ENCODE measurements around the gene AMTN.
"Not testable (repeated sequence)": the region's sequence is repeated elsewhere in the genome, so short reads cannot be mapped to it uniquely, and the experiment has no call there.

Gene AMTN

GRCh38 chr4:70518269-70518668, at the start of gene AMTN:
AMTN (plus strand) TSS chr4:70518569; CDS start chr4:70518778, 209 bp downstream.
- DNase-seq (ENCODE audit: low spot score), result no peak

- DNase-seq (ENCODE audit: low spot score), result no peak
These were observed 46.5 kb upstream of the AMTN start, which contains the start of gene MUC7 for GRCh38 chr4:70471897-70472296. MUC7 (plus strand) TSS chr4:70472197; CDS start chr4:70474022, 1,825 bp downstream.

- no peak for DNase-seq (ENCODE audit: low spot score)
These were observed 44.7 kb upstream of the AMTN start for GRCh38 chr4:70473679-70474078.

- DNase-seq (ENCODE audit: low spot score), result no peak
These were observed 29.6 kb upstream of the AMTN start for GRCh38 chr4:70488748-70489147.

- no peak for DNase-seq (ENCODE audit: low spot score)
These were observed 22.1 kb upstream of the AMTN start for GRCh38 chr4:70496231-70496630.

GRCh38 chr4:70501838-70502237, 16.5 kb upstream of the AMTN start:
- DNase-seq (ENCODE audit: low spot score), result not testable (repeated sequence)

- no peak for DNase-seq (ENCODE audit: low spot score)
These were observed 13.6 kb upstream of the AMTN start for GRCh38 chr4:70504733-70505132.

- DNase-seq (ENCODE audit: low spot score), result peak; percentile 82
These were observed 13.1 kb upstream of the AMTN start for GRCh38 chr4:70505151-70505748.

- DNase-seq (ENCODE audit: low spot score), result no peak
These were observed 9.6 kb upstream of the AMTN start for GRCh38 chr4:70508801-70509200.

- no peak for DNase-seq (ENCODE audit: low spot score)
These were observed 7.0 kb upstream of the AMTN start for GRCh38 chr4:70511365-70511764.

GRCh38 chr4:70515367-70516250, 2.8 kb upstream of the AMTN start:
- no peak for DNase-seq (ENCODE audit: low spot score)

GRCh38 chr4:70518716-70519115, 347 bp downstream of the AMTN start:
- DNase-seq (ENCODE audit: low spot score), result no peak

- DNase-seq (ENCODE audit: low spot score), result no peak
These were observed 4.3 kb downstream of the AMTN start for GRCh38 chr4:70522626-70523025.

- no peak for DNase-seq (ENCODE audit: low spot score)
These were observed 12.6 kb downstream of the AMTN start for GRCh38 chr4:70530997-70531396.

GRCh38 chr4:70531981-70532380, 13.6 kb downstream of the AMTN start:
- no peak for DNase-seq (ENCODE audit: low spot score)

GRCh38 chr4:70533211-70533610, 14.8 kb downstream of the AMTN start:
- no peak for DNase-seq (ENCODE audit: low spot score)

GRCh38 chr4:70533791-70534190, 15.4 kb downstream of the AMTN start:
- DNase-seq (ENCODE audit: low spot score), result no peak

- DNase-seq (ENCODE audit: low spot score), result not testable (repeated sequence)
These were observed 16.5 kb downstream of the AMTN start for GRCh38 chr4:70534886-70535285.

GRCh38 chr4:70538869-70539268, 20.5 kb downstream of the AMTN start:
- no peak for DNase-seq (ENCODE audit: low spot score)

- peak; percentile 47 for DNase-seq (ENCODE audit: low spot score)
These were observed 26.0 kb downstream of the AMTN start for GRCh38 chr4:70544279-70544868.

GRCh38 chr4:70556856-70557255, 38.5 kb downstream of the AMTN start:
- no peak for DNase-seq (ENCODE audit: low spot score)

- peak; percentile 66 for DNase-seq (ENCODE audit: low spot score)
These were observed 41.0 kb downstream of the AMTN start for GRCh38 chr4:70559211-70559830.

GRCh38 chr4:70559924-70560323, 41.6 kb downstream of the AMTN start:
- DNase-seq (ENCODE audit: low spot score), result no peak

All from D341Med (cell line).